WI38 (cell line): ENCODE measurements around the gene STK32A.

ENCODE experiments used
- H3K4me3 ChIP-seq: 2 replicates; pipeline ENCODE4 v1.5.1; 2011; ENCODE audit warnings: low read depth, mild to moderate bottlenecking, control low read depth, low read length
- TF ChIP-seq, protein P1 (sequence below): IDR thresholded peaks from 2 replicates; pipeline ENCODE4 v1.5.1; 2012; ENCODE audit warnings: low read depth, mild to moderate bottlenecking, control low read depth, low read length

The STK32A gene

DNA sequence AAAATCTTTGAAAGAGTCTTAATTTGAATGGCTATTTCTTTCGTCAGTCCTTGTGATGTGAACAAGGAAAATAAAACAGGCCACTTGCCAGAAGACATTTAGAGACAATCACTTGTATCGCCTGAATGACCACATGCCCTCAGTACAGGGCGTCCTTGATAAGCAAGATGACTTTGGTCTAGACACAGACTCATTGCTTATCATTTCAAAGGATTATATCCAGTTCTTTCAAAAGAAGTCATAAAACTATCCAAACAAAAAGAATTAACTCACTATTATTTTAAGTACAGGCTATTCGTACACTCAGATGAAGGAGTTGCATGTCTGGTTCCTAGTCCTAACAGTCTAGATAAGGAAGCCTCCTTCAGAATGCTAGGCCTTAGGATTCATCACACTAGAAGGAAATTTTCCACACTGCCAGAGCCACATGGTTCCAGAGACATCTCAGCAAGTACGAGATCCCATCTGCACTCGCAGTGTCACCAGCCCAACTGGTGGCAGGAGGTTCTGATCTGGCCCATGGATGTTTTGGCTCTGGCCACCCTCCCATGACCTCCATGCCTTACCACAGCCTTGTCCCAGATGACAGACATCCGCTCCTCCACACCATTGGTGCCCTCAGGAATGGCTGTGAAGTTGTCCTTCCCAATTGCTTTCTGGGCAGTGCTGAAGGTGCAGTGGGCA lies 165.4 kb downstream of the STK32A start:
- TF ChIP-seq, protein P1, sequence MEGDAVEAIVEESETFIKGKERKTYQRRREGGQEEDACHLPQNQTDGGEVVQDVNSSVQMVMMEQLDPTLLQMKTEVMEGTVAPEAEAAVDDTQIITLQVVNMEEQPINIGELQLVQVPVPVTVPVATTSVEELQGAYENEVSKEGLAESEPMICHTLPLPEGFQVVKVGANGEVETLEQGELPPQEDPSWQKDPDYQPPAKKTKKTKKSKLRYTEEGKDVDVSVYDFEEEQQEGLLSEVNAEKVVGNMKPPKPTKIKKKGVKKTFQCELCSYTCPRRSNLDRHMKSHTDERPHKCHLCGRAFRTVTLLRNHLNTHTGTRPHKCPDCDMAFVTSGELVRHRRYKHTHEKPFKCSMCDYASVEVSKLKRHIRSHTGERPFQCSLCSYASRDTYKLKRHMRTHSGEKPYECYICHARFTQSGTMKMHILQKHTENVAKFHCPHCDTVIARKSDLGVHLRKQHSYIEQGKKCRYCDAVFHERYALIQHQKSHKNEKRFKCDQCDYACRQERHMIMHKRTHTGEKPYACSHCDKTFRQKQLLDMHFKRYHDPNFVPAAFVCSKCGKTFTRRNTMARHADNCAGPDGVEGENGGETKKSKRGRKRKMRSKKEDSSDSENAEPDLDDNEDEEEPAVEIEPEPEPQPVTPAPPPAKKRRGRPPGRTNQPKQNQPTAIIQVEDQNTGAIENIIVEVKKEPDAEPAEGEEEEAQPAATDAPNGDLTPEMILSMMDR = no peak
- H3K4me3 ChIP-seq = no peak overlapping the region

DNA sequence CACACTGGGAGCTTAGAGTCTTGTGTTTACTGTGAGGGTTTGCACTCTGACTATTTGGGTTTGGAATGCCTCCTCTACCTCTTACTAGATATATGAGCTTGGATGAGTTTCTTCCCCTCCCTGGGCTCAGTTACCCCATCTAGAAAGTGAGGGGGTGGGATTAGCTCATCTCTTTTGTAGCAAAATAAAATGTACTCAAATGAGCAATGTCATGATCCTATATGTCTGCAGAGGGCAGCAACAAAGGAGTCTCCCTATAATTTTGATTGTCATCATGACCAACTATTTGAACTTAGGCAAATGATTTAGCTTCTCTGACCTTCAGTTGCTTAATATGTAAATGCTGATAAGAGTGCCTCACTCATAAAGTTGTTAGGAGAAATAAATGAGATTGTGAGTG lies 166.1 kb downstream of the STK32A start:
- TF ChIP-seq, protein P1 = no peak
- H3K4me3 ChIP-seq = no peak overlapping the region

DNA sequence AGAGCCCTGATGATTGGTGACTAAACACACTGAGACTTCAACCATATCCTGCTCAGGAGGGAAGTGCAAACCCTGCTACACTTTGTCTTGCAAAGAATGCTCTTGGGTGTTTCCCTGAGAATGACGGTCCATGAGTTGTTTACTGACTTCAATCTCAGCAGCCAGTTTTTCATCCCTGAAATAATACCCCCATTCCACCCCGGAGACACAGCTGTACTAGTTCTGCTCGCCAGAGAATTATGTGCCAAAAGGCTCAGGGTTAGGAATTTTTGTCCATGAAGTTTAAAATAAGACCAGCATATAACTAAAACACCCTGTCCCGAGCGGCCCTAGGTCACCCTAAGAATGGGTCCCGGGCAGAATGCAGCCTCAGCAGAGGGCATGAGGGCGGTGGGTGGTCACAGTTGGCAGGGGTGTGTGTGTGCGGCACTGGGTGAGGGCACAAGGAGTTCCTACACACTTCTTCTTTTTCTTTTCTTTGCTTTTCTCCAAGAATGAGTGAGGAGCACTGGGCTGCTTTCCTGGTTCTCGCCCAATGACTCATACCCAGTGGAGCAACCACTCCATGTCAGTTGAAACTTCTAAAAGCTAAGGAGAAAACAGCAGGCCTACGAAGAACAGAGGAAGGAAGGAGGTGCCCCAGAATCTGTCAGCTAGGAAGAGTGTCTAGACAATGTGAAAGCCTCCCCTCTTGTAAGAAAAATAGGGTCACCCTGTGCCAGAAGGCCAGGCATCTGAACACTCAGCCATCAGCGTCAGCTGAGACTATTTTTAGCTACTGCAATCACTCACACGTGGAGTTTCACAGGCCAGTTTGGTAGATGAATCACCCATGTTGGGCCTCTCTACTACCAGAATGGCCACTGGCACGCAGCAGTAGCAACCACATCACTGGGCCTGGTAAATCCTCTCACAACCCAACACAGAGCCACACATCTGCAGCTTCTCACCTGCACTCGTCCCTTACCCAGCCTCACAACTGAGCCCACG lies 169.1 kb downstream of the STK32A start:
- TF ChIP-seq, protein P1 = no peak
- H3K4me3 ChIP-seq = peak overlapping the region; percentile 46

DNA sequence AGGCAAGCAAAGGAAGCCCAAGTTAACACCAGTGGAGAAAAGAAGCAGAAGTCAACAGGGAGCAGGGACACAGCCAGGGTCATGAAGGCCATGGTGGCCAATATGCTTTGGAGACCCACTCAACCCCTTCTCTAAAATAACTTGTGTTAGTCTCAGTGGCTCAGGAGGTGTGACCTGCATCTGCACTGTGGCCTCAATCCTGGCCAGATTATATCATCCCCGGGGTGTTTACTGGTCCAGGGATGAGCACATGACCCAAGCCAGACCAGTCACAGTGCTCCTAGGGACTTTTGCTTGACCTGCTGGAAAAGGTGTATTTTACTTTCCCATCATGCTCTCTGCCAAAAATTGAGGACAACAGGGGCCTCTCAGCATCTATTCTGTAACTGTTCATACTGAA lies 169.9 kb downstream of the STK32A start:
- TF ChIP-seq, protein P1 = no peak
- no peak overlapping the region for H3K4me3 ChIP-seq

DNA sequence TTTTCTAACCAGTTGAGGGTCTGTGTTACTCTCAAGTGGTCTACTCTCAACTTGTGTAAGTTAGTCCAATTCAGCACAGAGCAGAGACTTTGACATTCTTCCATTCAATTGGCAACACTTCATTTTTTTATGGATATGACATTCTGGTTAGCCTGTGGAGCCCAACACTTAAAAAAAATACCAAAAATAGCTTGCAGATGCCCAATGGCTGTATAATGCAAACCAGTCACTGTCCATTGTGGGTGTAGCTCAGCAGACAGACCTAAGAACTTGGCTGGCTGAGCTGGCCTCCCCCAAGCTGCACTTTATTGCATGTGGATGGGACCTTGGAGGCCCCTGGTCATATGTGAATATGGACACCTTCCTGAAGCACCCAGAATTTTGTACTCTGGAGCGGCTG lies 171.8 kb downstream of the STK32A start:
- TF ChIP-seq, protein P1 = no peak
- no peak overlapping the region for H3K4me3 ChIP-seq

DNA sequence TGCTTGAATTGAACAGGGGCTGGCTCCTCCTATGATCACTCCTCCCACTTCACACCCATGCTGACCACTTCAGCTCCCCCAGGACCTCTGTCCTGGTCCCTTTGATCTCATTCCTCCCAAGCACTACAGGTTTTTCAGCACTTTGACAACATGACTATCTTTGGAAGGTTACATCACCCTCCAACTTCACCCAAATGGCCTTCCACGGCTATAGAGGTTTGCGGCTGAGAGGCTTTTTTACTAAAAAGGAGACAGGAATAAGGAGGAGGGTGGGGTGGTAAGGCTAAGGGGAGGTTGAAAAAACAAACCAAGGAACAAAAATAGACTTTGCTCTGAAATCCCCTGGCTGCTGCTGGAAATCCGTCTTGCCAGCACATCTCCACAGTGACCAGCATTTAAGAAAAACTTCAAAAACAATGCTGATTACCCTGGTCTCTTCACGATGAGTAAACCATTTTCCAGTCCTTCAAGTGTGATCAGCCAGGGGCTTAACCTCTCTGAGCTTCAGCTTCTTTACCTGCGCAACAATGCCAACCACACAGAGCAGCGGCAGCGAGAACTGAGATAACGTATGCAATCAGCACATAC lies 172.4 kb downstream of the STK32A start:
- TF ChIP-seq, protein P1 = no peak
- H3K4me3 ChIP-seq = no peak overlapping the region

DNA sequence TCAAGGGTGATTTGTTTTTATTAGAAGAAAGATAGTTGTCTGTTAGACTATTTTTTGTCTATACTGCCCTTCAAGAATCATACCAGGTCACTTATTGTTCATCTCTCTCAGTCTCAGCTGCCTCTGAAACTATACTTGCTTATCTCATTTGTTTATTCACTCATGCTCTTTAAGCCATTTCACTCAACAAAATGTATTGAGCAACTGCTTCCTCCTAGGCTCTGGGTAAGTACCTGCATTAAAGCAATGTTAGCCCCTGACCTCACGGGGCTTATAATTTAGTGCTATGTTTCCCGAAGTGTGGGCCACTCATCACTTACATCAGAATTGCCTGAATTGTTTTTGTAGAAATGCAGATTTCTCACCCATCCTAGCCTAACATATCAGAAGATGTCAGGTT lies 174.2 kb downstream of the STK32A start:
- TF ChIP-seq, protein P1 = no peak
- H3K4me3 ChIP-seq = no peak overlapping the region
